GM20000 (cell line): ENCODE measurements around the gene PPT2.

Source experiments
- DNase-seq: peaks from one replicate; pipeline ENCODE4 v3.0.0; 2012; ENCODE audit warnings: low spot score
- TF ChIP-seq, protein P1 (sequence below): IDR thresholded peaks from 2 replicates; pipeline ENCODE4 v1.5.1; 2012; ENCODE audit warnings: mild to moderate bottlenecking, control low read depth; ENCODE audit errors: extremely low read depth, missing control alignments

The PPT2 gene

DNA sequence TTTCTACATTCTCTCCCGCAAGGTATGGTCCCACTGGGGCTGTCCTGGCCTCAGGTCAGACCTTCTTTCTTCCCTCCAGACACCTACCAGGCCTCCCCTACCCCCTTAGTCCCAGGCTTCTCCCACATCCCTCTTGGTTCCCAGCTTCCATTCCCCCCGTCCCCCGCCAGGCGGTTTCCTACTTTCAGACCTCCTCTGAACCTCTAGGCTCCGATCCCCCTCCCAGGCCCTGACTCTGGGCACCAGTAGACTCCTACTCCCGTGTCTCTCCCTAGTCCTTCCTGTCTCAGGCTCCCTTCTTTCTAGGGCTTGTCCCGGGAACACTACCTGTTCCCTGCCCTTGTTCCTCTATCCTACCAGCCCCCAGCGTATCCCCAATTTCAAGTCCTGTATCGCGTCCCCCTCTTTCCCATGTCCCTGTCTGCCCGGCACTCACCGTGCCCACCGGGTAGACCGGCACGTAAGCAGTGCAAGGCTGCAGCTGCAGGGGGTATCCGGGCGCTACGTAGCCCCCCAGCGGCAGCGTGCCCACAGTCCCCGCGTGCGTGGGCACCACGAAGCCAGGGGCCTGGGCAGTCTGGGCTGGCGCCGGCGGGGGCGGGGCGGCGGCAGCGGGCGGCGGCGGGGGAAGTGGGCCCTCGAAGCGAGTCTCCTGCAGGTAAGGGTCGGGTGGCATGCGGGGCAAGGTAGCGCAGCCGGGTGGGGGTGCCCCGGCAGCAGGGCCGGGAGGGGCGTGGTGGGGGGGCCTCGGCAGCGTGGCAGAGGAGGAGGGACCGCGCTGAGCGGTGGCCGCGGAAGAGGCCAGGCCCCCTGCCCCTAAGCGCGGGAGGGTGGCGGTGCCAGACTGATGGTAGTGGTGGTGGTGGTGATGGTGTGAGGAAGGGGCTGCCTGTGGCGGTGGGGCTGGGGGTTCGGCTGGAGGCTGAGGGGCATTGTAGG, 3.7 kb upstream of the PPT2 start:
- DNase-seq, result no peak
- TF ChIP-seq, protein P1, sequence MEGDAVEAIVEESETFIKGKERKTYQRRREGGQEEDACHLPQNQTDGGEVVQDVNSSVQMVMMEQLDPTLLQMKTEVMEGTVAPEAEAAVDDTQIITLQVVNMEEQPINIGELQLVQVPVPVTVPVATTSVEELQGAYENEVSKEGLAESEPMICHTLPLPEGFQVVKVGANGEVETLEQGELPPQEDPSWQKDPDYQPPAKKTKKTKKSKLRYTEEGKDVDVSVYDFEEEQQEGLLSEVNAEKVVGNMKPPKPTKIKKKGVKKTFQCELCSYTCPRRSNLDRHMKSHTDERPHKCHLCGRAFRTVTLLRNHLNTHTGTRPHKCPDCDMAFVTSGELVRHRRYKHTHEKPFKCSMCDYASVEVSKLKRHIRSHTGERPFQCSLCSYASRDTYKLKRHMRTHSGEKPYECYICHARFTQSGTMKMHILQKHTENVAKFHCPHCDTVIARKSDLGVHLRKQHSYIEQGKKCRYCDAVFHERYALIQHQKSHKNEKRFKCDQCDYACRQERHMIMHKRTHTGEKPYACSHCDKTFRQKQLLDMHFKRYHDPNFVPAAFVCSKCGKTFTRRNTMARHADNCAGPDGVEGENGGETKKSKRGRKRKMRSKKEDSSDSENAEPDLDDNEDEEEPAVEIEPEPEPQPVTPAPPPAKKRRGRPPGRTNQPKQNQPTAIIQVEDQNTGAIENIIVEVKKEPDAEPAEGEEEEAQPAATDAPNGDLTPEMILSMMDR, result no peak

DNA sequence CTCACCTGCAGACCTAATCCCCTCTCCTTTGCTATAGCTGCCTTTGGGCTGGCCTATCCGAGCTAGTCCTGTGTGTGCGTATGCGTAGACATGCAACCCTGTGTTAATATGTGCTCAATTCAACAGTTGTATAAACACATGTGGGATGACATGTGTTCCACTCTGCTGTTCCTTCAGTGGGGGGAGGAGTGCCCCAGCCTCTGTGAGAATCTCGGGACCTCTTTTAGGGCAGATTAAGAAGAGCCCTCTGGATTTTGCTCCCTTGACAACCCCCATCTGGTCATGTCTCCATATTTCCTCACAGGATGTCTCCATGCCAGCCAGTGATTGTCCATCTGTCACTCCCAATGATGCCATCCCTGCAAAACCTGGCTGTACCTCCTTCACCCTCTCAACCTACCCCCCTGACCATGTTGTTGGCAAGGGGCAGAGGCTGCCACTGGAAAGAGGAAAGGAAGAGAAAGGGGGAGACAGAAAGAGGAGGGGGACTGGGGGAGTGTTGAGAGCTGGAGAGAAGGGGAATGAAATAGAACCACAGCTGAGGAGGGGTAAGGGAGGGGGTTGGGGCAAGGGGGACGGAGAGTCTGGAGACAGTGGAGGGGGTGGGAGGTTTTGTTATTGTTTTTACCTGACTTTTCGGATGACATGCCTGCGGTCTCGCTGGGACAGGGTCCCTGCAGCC, 2.6 kb upstream of the PPT2 start:
- DNase-seq, result no peak
- TF ChIP-seq, protein P1, result no peak

DNA sequence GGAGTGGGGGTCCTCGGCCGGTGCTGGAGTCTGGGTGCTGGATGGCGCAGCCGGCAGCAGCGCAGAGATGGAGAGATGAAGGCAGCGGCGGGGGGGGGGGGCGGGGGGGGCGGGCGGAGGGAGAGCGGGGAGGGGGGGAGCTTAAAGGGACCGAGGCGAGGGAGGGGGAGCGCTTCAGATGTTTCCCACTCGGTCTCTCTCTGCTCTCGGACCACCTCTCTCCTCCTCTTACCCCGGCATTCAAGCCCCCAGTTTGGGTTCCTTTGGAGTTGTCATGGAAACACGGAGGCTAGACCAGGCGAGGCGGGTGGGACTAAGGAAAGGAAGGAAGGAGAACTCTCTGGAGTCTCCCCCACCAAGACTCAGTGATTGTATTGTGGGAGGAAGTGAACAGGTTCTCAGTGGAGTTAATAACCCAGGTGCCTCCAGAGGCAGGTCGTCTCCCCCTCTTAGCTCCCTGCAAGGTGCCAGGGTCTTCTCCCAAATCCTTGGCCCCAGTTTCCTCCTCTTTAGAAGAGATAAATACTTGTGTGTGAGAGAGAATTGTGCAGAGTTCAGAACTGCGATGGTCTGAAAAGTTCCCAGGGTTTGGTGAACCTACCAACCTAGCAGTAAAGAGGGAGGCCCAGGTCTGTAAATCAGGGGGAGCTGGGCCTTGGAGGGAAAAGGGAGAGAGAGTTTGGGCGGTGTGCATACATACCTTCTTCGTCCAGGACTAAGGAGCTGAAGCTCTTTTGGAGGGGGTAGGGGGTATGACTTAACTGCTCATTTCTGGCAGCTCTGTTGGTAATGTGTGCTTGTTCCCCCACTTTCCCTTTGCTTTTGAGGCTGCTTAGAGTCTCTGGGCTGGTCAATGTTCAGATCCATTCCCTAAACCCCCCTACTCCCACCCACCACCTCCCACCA, 1.8 kb upstream of the PPT2 start, which contains the start of gene PRRT1:
TSS of gene PRRT1 (minus strand) at position 77 of the 906 bp plus-strand sequence. CDS start 112 bp downstream, outside the sequence.
- TF ChIP-seq, protein P1, result no peak
- DNase-seq, result no peak

DNA sequence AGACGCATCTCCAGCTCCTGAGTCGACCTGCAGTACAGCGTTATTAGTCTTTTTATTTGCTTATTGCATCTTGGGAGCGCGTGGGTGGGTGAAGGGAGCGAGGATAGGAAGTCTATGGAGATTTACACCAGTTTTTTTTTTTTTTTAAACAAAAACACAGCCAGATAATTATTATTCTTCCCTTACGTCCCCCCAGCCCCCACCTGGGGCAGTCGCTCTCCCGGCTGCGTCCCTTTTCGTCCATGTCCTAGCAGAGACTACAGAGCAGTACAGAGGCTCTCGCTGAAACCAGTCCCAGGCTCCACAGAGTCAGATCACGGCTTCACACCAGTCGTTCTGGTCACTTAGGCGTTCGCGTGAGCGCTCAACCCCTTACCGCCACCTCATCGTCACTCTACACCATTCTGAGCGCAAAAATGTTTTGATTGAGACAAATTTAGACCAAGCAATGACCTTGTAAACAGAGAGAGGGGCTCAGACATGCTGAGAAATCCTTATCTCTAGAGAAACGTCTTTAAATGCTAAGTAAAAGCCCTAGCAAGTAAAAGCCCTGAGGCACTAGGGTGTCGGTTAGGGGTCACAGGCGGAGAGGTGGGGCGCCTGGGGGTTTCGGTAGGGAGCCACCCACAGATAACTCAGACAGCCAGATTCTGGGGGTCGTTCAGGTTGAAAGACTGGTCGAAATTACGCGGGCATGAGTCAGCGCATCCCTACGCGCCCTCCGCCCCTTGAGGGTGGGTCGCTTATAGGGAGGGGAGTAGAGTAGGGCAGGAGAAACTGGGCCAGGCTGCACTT, 975 bp upstream of the PPT2 start:
- TF ChIP-seq, protein P1, result no peak
- DNase-seq, result no peak

DNA sequence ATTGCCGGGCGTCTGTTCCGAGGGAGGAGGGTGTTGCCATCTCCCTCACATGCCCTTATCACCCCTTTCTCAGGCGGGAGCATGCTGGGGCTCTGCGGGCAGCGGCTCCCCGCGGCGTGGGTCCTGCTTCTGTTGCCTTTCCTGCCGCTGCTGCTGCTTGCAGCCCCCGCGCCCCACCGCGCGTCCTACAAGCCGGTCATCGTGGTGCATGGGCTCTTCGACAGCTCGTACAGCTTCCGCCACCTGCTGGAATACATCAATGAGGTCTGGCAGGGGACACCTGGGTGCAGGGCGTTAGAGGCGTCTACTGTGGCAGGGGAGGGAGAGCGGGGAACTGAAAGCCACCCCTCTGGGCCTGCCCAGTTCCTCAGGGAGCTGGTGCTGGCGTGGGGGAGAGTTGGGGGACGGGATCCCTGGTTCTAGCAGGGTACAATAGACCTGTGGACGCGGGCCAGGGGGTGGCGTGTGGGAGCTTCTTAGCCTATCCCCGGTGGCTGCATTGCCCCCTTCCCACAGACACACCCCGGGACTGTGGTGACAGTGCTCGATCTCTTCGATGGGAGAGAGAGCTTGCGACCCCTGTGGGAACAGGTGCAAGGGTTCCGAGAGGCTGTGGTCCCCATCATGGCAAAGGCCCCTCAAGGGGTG, 697 bp downstream of the PPT2 start:
- DNase-seq, result peak; percentile 88
- TF ChIP-seq, protein P1, result peak; percentile 79

DNA sequence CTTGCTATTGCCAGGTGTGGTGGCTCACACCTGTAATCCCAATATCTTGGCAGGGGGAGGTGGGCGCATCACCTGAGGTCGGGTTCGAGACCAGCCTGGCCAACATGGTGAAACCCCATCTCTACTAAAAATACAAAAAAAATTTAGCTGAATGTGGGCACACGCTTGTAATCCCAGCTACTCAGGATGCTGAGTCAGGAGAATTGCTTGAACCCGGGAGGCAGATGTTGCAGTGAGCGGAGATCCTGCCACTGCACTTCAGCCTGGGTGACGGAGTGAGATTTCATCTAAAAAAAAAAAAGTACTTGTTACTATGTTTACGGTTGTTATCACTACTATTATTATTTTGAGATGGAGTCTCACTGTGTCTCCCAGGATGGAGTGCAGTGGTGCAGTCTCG, 3.0 kb downstream of the PPT2 start:
- TF ChIP-seq, protein P1, result no peak

More for the DNA sequence above, 3.0 kb downstream of the PPT2 start:
- no peak for DNase-seq
